GM20431 (cell line): ENCODE measurements around the gene CSNK1E.

ENCODE experiments used
- in situ Hi-C: fragments of 300-500 bp; cut with MseI, MboI; formaldehyde crosslinking; loops from one replicate; pipeline ENCODE4 v1.15.0; 2020; ENCODE audit warnings: low sequenced_read_pairs; ENCODE audit not compliant: unreplicated experiment

Gene CSNK1E

DNA sequence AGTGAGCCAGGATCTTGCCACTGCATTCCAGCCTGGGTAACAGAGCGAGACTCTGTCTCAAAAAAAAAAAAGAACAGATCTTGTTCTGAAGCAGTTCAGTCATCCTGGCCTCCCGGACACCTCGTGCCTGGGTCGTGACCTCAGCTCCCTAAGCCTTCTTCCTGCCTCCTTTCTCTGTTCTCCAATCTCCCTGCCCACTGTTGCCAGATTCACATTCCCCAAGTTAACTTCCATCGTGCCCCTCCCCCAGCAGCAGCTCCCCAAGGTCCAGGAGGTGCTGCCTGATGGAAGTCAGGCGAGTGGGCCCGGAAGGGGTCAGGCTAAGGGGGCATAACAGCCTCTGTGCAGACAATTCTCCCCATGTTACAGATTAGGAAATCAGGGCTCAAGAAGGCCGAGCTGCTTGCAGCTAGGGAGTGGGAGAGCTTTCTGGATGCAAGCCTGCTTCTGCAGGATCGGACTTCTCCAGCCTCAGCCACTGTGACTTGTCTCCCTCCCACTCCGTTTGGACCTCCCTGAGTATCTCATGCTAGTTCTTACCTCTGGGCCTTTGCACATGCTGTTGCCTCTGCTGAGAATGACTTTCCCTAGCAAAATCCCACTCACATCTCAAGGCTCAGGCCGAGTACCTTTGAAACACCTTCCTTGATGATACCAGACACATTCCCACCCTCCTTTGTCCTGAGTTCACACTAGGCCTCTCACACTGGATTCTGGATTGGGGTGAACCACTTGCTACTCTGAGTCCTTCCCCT, 30.1 kb downstream of the CSNK1E start:
- in situ Hi-C loops = no loop called here

DNA sequence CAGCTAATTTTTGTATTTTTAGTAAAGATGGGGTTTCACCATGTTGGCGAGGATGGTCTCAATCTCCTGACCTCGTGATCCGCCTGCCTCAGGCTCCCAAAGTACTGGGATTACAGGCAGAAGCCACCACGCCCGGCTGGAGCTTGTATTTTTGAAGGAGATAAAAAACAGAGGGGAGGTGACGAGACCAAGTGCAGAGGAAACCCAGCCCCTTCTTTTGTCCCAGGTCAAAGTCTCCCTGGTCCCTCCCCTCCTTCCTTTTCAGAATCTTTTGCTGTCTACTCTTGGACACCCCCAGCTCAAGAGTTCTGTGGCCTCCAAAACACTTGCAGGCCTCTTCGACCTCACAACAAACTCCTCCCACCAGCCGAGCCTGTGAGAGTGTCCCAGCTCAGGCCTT, 32.2 kb downstream of the CSNK1E start:
- in situ Hi-C loops = no loop called here

DNA sequence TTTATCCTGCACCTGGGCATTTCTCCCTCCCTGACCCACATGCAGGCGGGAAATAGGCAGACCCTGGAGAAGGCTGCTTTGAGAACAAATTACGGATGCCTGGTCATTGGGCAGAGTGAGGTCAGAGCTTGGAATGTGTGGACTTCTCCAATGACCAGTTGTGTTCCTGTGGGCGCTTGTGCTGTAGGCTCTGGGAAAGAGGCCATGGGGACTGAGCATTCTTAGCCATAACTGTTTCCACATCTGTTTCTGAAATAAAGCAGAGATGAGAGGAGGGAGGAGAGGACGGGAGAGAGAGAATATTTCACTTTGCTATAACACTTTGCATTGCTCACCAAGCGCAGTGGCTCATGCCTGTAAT, 33.2 kb downstream of the CSNK1E start:
- in situ Hi-C loops = no loop called here

DNA sequence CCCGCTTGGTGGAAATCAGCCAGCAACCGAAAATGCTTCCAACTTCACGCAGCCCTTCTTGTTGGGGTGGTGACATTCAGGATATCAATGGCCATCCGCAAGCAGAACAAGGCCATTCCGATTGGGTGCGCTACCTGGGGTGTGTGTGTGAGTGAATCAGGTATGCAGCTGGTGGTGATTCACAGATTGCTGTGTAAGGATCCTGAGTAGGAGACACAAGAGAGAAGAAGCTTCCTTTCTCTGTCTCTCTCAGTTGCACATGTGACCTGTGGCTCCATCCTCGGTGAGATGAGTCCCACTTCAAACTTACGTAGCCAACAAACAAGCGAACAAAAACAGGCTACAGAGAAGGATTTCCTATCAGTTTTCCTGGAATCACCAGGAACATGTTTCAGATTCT, 34.8 kb downstream of the CSNK1E start:
- in situ Hi-C loops = no loop called here

DNA sequence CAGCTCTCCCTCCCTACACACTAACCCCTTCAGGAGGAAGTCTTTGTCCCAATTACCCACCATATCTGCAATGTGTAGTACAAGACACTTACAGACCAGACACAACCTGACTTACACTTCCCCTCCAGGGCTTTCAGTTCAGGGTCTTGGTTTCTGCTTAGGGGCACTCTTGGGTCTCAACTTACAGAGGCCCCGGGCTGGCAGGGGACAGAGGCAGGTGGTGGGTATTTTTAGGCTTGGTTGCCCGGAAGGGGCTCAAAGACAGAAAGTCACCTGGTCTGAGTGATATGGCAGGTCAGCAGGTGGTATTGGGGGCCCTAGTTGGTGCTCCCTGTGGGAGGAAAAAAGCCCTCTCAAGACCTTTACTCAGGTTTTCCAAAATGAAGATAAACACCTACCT, 41.1 kb downstream of the CSNK1E start:
- in situ Hi-C loops = no loop called here

DNA sequence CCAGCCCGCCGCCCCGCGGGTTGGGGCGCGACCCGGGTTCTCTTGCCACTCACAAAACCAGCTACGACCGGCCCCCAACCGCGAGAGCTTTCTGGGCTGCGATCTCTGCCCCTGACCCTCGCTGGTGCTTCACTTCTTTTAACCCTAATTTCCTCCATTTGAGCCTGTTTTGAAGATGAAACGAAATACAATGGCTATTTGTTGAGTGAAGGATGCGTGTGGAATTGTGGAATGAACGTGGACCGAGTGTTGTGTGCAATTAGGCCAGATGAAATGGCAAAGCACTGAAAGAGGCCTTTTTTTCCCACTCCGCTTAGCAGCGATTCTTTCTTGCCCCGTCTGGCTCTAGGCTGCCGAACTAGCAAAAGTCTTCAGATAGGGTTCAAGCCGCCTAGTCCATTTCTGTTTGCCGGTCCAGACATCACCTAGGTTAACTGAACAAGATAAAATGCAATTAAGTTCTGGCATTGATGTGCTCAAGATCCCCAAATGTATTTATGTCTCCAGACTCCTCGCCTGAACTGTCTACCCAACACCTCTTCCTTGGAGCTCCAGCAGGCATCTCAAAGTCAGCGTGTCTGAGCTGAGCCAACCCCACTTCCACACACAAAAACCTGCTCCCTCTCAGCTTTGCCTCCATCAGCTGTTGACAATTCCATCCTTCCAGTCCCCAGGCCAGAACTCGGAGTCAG, 44.0 kb downstream of the CSNK1E start:
- in situ Hi-C loops = no loop called here

DNA sequence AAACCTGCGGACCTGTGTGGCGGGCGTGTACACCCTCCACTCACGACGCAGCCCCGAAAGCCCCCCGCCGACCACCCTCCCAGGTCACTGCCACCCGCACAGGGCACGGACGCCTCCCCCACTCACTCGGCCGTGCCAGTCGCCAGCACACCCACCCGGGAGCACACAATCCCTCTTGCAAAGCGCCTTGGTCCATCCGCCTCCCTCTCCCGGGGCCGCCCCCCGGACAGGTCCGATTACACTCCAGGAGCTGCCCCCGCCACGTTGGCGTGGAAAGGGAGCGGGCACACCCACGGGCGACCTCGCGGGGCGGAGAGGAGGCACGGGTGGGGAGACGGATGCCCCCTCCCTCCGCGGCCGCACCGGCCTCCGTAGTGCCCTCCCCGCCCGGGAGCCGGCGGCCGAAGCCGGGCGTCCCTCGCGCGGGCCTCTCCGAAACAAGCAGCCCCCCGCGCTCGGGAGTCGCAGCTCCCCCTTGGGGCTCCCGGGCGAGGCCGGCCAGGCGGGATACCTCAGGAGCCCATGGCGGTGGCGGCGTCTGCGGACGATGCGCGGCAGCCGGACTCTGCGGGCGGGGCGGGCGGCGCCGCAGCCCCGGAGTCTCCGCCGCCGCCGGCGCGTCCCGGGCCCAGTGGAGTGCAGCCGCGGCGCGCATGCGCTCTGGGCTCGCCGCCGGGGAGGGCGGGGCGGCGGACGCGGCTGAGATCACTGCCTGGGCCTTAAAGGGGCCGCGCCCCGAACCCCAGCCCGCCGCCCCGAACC, 44.7 kb downstream of the CSNK1E start, which contains the start of gene TMEM184B:
TSS of gene TMEM184B (minus strand) at position 638 of the 762 bp plus-strand sequence. CDS start 25,049 bp downstream, outside the sequence.
- in situ Hi-C loops = no loop called here

DNA sequence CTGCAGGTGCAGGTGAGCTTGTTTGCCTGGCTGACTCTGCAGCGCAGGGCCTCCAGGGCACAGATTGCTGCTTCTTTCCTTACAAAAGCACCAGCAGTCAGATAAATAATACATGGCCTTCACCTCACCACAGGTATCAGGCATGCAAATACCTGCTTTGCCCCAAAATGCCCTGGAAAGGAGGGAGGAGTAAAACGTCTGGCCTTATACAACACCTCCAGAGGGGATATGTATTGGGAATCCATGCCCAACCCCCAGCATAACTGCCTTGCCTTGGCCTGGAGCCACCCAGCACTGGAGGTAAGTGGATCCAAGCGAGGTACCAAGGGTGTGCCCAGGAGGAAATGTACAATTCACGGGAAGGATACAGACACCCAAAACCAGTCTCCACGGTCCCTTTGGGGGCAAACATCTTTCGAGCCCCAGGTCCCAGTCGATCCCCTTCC, 45.3 kb downstream of the CSNK1E start:
- in situ Hi-C loops = no loop called here

DNA sequence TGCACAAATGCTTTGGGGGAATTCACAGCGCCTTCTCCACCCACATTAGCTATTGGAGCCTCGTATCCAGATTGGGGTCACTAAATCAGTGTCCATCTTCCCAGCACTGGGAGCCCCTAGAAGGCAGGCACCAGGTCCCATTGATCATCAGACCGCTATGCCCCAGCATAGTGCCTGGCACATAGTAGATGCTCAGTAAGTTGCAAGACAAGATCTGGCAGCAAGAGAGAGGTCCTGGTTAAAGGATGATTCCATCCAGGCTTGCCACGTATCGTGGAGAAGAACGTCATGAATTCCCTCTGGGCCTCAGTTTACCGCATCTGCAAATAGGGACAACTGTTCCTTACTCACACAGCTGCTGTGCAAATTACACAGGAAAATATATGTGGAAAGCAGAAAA, 46.1 kb downstream of the CSNK1E start:
- in situ Hi-C loops = no loop called here

DNA sequence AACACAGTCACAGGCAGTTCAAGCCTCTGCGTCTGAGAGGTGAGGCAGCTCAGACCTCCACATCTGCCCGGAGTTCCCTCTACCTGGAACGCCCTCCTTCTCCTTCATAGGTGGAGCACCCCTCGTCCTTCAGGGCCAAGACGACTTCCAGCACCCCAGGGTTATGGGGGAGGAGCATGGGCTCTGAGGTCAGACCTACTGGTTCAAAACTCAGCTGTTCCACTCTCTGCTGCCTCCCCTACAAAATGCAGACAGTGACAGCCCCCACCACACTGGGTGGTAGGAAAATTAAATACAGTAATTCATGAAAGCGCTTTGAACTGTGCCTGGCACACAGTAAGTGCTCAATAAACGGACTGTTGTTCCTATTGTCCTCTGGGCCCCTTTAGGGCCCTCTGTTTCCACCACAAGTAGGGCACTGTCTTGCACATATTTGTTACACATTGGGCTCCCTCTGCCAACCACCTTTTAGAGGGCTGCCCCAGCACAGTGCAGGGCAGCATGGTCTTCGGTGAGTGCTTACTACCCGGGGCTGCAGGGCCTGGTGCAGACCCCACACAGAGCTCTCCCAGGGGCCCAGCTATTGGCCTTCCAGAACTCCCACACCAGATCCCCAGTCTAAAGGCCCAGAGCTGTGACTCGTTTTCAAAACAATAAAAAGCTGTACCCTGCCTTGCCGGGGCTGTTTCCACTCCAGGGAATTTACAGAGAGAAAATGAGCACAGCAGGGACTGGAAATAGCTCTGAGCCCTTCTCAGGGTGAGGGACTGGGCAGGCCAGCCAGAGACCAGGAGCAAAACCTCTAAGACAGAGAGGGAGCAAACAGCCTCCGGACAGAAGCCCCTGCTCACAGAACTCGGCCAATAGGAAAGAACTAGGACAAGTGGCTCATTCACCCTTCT, 46.9 kb downstream of the CSNK1E start:
- in situ Hi-C loops = no loop called here

DNA sequence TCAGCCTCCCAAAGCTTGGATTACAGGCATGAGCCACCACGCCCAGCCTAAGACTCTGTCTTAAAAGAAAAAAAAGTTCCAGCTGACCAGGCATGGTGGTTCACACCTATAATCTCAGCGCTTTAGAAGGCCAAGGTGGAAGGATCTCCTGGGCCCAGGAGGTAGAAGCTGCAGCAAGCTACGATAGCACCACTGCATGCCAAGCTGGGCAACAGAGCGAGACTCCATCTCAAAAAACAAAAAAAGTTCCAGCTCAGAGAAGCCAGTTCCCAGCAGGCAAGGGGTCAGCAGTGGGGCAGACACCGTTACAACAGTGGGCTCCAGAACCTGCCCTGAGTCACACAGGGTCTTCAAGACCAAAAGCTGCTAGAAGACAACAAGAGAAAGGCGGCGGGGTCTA, 47.8 kb downstream of the CSNK1E start:
- in situ Hi-C loops = no loop called here

DNA sequence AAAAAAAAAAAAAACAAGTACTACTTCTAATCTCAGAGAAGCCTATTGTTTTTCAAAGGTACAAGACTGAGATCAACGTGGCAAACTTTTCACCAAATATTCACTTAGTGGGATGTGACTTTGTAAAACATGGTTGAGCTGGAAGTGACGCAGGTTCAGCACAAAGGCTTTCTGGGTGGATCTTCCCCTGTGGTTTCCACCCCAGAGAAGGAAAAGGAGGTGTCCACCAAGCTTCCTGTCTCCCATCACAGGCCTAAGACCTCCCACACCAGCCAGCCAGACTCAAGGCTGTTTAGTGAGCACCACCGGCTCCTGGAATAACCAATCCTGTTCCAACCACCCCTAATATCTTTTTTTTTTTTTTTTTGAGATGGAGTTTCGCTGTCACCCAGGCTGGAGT, 50.1 kb downstream of the CSNK1E start:
- in situ Hi-C loops = no loop called here

DNA sequence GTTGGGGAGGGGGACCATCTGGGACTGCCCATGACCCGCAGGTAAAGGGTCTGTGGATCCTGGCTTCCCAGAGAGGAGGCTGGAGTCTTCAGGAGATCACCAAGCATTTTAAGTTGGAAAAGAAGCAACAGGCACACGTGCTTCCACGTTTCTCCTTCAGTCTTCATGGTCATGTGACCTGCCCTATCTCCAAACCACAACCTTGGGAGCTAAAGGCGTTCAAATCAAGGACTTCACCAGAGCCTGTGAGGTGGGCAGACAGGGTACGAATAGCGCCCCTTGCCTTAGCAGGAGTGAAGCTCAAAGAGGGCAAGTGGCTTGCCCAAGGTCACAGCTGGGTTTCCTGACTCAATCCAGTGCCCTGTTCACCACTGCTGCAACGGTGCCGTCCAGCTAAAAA, 51.1 kb downstream of the CSNK1E start:
- in situ Hi-C loops = no loop called here

DNA sequence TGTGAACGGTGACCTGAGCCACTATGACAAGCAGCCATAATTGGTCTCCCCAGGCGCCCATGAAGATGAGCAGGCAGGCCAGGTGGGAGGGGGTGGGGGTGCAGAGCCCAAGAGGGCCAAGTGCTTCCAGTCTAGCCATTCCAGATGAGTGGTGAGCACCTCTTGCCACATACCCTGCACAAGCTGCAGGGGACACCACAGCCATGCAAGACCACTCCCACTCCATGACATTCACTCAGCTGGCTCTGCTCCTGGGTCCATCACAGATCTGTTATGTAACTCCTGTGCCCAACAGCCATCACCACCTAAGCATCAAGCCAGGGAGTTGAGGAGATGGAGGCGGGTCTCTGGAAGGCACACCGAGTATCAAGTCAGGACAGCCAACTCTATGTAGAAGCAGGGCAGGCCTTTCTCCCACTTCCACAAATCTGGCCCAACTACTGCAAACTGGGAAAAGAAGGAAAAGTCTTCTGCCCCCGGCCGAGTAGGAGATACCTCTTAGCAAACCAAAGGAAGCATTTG, 52.9 kb downstream of the CSNK1E start:
- in situ Hi-C loops = no loop called here

DNA sequence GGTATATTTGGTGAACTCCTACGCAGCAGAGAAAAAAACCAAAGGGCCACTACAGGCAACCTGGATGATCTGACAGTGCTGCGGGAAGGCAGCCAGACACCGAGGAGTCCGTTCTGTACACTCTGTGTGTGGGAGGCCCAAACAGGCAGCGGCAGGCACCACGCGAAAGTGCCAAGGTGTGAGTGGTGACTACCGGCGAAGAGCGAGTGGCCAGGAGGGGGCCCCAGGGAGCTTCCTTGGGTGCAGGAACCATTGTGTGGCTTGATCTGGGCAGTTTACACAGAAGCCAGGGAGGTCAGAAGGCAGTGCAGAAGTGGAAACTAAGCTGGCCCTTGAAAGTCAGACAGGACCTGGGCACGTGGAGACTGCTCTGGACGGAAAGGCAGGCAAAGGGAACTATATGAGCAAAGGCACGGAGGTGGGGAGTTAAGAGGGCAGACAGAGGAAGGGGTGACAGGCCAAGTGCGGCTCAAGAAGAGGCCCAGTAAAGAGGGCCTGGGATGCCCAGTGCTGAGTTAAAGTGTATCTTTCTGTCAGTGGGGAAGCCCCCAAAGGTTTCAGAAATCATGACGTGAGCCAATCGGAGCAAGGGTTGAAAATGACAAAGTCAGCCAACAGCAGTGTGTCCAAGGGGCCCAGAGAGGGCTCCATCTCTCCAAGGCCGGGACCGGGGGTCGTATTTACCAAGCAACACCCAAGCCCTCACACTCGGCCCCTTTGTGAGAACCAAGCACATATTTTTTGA, 55.0 kb downstream of the CSNK1E start:
- in situ Hi-C loops = no loop called here

DNA sequence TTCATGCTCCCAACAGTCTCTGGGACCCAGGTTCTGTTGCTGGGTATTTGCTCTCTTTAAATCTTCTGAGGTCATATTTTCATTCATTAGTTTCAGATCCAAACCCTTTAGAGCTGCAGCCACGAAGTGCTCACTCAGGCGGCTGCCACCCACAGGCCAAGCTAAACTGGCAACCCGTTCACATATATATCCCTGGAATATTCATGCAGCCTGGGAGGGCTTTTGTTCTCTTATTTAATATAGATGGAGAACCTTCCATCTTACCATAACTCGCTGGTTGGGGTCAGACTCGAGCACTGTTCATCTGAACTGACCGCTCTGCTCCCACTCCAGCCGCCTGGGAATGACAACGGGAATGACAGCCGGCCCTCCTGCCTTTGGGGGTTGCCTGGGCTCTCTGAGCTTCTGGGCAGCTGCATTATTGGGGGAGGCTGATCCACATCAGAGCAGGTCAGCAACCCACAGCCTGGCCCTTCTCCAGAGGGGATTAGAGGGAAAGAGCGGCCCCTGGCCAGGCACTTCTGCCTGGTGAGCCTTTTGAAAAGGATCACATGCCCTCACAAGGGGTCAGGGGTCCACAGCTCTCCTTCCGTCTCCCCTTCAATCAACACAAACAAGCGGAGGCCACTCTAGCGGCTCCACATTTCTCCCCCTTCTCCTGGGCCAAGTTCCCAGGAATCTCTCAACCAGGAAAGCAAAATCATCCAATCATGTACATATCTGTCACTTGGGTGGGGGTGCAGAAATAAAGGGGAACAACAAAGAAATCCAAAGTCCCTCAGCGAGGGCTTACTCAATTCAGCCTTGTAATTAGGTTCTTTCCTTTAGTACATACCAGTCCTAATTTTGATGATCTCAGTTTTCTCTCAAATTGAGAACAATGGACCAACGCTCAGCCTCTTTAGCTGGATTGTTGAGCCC, 56.2 kb downstream of the CSNK1E start:
- in situ Hi-C loops = no loop called here

DNA sequence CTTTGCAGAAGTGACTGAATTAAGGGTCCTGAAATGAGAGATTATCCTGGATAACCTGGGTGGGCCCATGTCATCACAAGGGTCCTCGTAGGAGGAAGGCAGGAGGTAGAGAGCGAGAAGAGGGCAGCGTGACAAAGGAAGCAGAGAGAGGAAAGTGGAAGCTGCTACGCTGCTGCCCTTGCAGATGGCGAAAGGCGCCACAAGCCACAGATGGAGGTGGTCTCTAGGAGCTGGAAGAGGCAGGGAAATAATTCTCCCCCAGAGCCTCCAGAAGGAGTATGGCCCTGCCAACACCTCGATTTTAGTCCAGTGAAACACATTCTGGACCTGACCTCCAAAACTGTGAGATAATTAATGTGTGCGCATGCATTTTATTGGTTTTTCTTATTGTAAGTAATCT, 57.9 kb downstream of the CSNK1E start:
- in situ Hi-C loops = no loop called here

DNA sequence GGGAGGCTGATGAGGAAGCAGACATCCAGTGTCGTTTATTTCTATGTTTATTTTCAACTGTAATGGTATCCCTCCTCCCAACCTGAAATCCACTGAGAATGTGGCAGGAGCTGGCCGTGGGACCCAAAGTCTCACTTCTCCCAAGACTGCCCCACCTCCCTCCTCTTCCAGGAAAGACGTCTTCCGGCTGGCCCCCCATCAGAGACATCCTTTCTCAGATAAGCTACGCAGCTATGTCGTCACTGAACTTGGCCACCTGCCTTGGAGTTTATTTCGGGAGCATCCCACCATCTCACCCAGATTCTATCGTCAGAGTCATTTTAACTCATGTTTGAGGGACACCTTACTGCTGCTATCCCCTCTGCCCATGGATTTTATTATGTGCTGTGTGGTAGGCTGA, 58.3 kb downstream of the CSNK1E start:
- in situ Hi-C loops = no loop called here
